GM12891 (cell line): ENCODE results near the gene YARS1.

Experiments
- PAX5 ChIP-seq: IDR thresholded peaks from 2 replicates; pipeline ENCODE4 v1.6.1; 2011; ENCODE audit warnings: low read length, moderate library complexity, mild to moderate bottlenecking; ENCODE audit not compliant: insufficient read depth, severe bottlenecking
- POLR2A ChIP-seq: IDR thresholded peaks from 2 replicates; pipeline ENCODE4 v1.6.1; 2011; ENCODE audit warnings: low read depth, low read length, control low read depth
- POLR2AphosphoS5 ChIP-seq: IDR thresholded peaks from 2 replicates; pipeline ENCODE4 v1.6.1; 2011; ENCODE audit warnings: low read depth, low read length, control low read depth
- POU2F2 ChIP-seq: IDR thresholded peaks from 2 replicates; pipeline ENCODE4 v1.6.1; 2011; ENCODE audit warnings: low read depth, mild to moderate bottlenecking, control low read depth, low read length, moderate library complexity
- SPI1 ChIP-seq: IDR thresholded peaks from 2 replicates; pipeline ENCODE4 v1.6.1; 2011; ENCODE audit warnings: low read depth, low read length, control low read depth
- TAF1 ChIP-seq: IDR thresholded peaks from 2 replicates; pipeline ENCODE4 v1.6.1; 2011; ENCODE audit warnings: low read depth, low read length, control low read depth

DNA sequence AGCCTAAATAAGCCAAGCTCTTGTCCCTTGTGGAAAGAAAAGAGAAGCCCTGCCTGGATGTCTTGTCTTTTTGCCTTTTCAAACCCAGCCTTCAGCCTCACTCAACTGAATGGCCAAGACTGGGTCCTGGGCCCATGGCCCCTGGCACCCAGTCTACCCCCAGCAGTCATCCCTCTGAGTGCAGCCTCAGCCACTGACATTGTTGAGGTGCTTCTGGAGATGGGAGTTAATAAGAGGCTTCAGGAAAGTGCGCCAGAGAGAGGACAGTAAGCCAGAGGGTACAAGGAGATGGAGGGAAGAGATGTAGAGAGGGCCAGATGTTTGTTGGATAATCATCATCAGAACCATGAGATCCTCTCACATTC, 46.7 kb upstream of the YARS1 start:
- TF ChIP-seq POLR2AphosphoS5 = no peak
- no peak for TF ChIP-seq POLR2A
- TF ChIP-seq SPI1 = no peak
- TF ChIP-seq TAF1 = no peak
- TF ChIP-seq POU2F2 = no peak
- TF ChIP-seq PAX5 = no peak
